Suprapubic skin (tissue), 4 donors: ENCODE measurements around the gene PLP2. TPM values are rescaled to one million over a fixed set of nuclear protein-coding genes. Genes with fewer than 3 reads are reported as not detected.

Source experiments
- DNase-seq, 2 donors: peaks; one replicate each; pipeline ENCODE4 v3.0.0-alpha.2; 2019; ENCODE audit warnings: low spot score in 2 of 2
- H3K27ac ChIP-seq: fragments of 200-600 bp; sonication (generic); one replicate; pipeline ENCODE4 v1.5.1; 2019
- H3K27me3 ChIP-seq: fragments of 200-600 bp; sonication (generic); one replicate; pipeline ENCODE4 v1.5.1; 2019
- H3K36me3 ChIP-seq: fragments of 200-600 bp; sonication (generic); one replicate; pipeline ENCODE4 v1.5.1; 2019
- H3K4me1 ChIP-seq: fragments of 200-600 bp; sonication (generic); one replicate; pipeline ENCODE4 v1.5.1; 2019
- H3K4me3 ChIP-seq: fragments of 200-600 bp; sonication (generic); one replicate; pipeline ENCODE4 v1.5.1; 2019; ENCODE audit warnings: mild to moderate bottlenecking
- H3K9me3 ChIP-seq: fragments of 200-600 bp; sonication (generic); one replicate; pipeline ENCODE4 v1.5.1; 2019
- CTCF ChIP-seq, 2 donors: fragments of 200-600 bp in 1 of 2; fragments of 450-650 bp in 1 of 2; sonication (generic) in 1 of 2; IDR thresholded peaks; one replicate each; pipeline ENCODE4 v1.5.1; 2016 to 2019; ENCODE audit warnings: antibody characterized with exemption in 2 of 2, mild to moderate bottlenecking in 1 of 2, moderate library complexity in 1 of 2
- EP300 ChIP-seq: sonication (generic); formaldehyde crosslinking; IDR thresholded peaks from one replicate; pipeline ENCODE4 v1.6.1; 2017; ENCODE audit warnings: antibody characterized with exemption
- POLR2A ChIP-seq, 2 donors: fragments of 450-650 bp; IDR thresholded peaks; one replicate each; pipeline ENCODE4 v1.6.1; 2017; ENCODE audit warnings: antibody characterized with exemption in 2 of 2, mild to moderate bottlenecking in 2 of 2, moderate library complexity in 2 of 2
- POLR2AphosphoS5 ChIP-seq, 3 donors: sonication (generic); formaldehyde crosslinking; IDR thresholded peaks; one replicate each; pipeline ENCODE4 v1.6.1; 2017; ENCODE audit warnings: antibody characterized with exemption in 3 of 3
- WGBS: methylation state at CpG from one replicate; pipeline ENCODE4 v1.1.5; 2018; 5-methylcytosine and 5-hydroxymethylcytosine counted together
- total RNA-seq, 4 donors: library from RNA; depleted of rRNA; stranded (reverse); fragments of >200 nt; gene quantifications; one replicate each; pipeline ENCODE4 v1.1.0, GENCODE V29; 2016

The PLP2 gene
- total RNA-seq, 4 donors from 2014 or later = 159 to 250 (median 205) TPM

- peak overlapping the region; percentile 77 for H3K27ac ChIP-seq
- no peaks in the 10 kb centered on the region for H3K36me3 ChIP-seq
- H3K9me3 ChIP-seq = no peaks in the 10 kb centered on the region
- whole genome bisulfite sequencing = 70% methylated on average over 21 of the region's 34 CpGs
- no peak for DNase-seq
- H3K27me3 ChIP-seq = no peaks in the 10 kb centered on the region
- TF ChIP-seq POLR2AphosphoS5 (IDR thresholded peaks at IDR 0.05) = no peak
- TF ChIP-seq CTCF (IDR thresholded peaks at IDR 0.05) = no peak
- no peak for TF ChIP-seq EP300
- no peak for TF ChIP-seq POLR2A (IDR thresholded peaks at IDR 0.05)
- H3K4me3 ChIP-seq = peak overlapping the region; percentile 66
- H3K4me1 ChIP-seq = peaks cover 14% of the 10 kb centered on the region
Measured at GRCh38 chrX:49191574-49192011, 19.9 kb downstream of the PLP2 start.

- Histone ChIP-seq H3K4me3 (no peak overlapping the region), H3K27me3 (no peaks in the 10 kb centered on the region), H3K27ac (no peak overlapping the region), H3K4me1 (peaks cover 14% of the 10 kb centered on the region), H3K9me3 (no peaks in the 10 kb centered on the region), H3K36me3 (no peaks in the 10 kb centered on the region)
- WGBS = 71% methylated on average over 10 of the region's 10 CpGs
- no peak for DNase-seq
- no peak for TF ChIP-seq EP300
- peak in 1 of 2 donors; percentile 33 for TF ChIP-seq CTCF (IDR thresholded peaks at IDR 0.05)
- TF ChIP-seq POLR2AphosphoS5 (IDR thresholded peaks at IDR 0.05) = no peak
Measured at GRCh38 chrX:49192722-49193328, 21.1 kb downstream of the PLP2 start.

- H3K27ac ChIP-seq = no peak overlapping the region
- H3K4me1 ChIP-seq = peaks cover 11% of the 10 kb centered on the region
- H3K4me3 ChIP-seq = no peak overlapping the region
- DNase-seq = no peak
- no peaks in the 10 kb centered on the region for H3K27me3 ChIP-seq
- H3K9me3 ChIP-seq = no peaks in the 10 kb centered on the region
- no peaks in the 10 kb centered on the region for H3K36me3 ChIP-seq
- 56% methylated on average over 2 of the region's 2 CpGs for WGBS
- TF ChIP-seq CTCF (IDR thresholded peaks at IDR 0.05) = no peak
- TF ChIP-seq POLR2AphosphoS5 (IDR thresholded peaks at IDR 0.05) = no peak
- TF ChIP-seq POLR2A (IDR thresholded peaks at IDR 0.05) = no peak
Measured at GRCh38 chrX:49193542-49193964, 21.9 kb downstream of the PLP2 start.

- TF ChIP-seq POLR2A (IDR thresholded peaks at IDR 0.05) = no peak
- no peak for TF ChIP-seq POLR2AphosphoS5 (IDR thresholded peaks at IDR 0.05)
- TF ChIP-seq EP300 = no peak
- TF ChIP-seq CTCF (IDR thresholded peaks at IDR 0.05) = no peak
- Histone ChIP-seq H3K36me3 (no peaks in the 10 kb centered on the region), H3K9me3 (no peaks in the 10 kb centered on the region), H3K27ac (no peak overlapping the region), H3K4me1 (peaks cover 7% of the 10 kb centered on the region), H3K4me3 (no peak overlapping the region), H3K27me3 (no peaks in the 10 kb centered on the region)
- DNase-seq = no peak
- WGBS = 76% methylated on average over 12 of the region's 13 CpGs
Measured at GRCh38 chrX:49197543-49198087, 25.9 kb downstream of the PLP2 start.

GRCh38 chrX:49198540-49199314 lies 27.0 kb downstream of the PLP2 start:
- WGBS = 47% methylated on average over 12 of the region's 12 CpGs
- DNase-seq = no peak
- Histone ChIP-seq H3K36me3 (no peaks in the 10 kb centered on the region), H3K9me3 (no peaks in the 10 kb centered on the region), H3K4me1 (peaks cover 7% of the 10 kb centered on the region), H3K27me3 (no peaks in the 10 kb centered on the region), H3K27ac (no peak overlapping the region), H3K4me3 (no peak overlapping the region)
- TF ChIP-seq POLR2AphosphoS5 (IDR thresholded peaks at IDR 0.05) (no peak), CTCF (IDR thresholded peaks at IDR 0.05) (no peak), EP300 (no peak), POLR2A (IDR thresholded peaks at IDR 0.05) (no peak)
